Astrocyte (in vitro differentiated cells and primary cell): Measurements from ENCODE around the gene PKP3.

Experiments
- EZH2 ChIP-seq: IDR thresholded peaks from 2 replicates; pipeline ENCODE4 v1.6.1; 2012; ENCODE audit warnings: mild to moderate bottlenecking, low read length, inconsistent platforms; ENCODE audit not compliant: insufficient read depth
- TF ChIP-seq, protein P1 (sequence below): IDR thresholded peaks from 2 replicates; pipeline ENCODE4 v1.5.1; 2011; ENCODE audit warnings: low read depth, mild to moderate bottlenecking, inconsistent platforms, low read length, moderate library complexity; ENCODE audit not compliant: insufficient read depth

DNA sequence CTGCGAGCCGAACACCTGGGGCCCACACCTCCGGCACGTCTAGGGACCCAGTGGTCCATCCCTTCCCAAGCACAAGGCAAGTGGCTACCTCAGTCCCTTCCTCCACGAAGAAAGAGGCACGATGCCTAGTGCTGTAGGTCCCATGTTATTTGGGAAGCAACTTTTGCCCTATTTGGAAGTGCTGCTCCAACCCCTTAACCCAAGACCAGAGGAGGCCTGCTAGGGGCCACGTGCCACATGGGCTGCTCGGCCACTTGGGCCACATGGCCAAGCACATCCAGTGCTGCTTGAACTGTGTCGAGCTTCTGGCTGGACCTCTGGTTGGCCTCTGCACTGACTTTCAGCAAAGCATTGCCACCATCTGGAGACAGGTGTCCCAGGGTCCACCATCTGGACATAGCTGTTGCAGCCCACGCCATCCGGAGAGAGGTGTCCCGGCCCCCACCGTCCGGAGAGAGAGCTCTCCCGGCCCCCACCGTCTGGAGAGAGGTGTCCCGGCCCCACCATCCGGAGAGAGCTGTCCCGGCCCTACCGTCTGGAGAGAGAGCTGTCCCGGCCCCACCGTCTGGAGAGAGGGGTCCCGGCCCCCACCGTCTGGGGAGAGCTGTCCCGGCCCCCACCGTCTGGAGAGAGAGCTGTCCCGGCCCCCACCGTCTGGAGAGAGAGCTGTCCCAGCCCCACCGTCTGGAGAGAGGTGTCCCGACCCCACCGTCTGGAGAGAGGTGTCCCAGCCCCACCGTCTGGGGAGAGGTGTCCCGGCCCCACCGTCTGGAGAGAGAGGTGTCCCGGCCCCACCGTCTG, 31.2 kb upstream of the PKP3 start:
- TF ChIP-seq, protein P1, sequence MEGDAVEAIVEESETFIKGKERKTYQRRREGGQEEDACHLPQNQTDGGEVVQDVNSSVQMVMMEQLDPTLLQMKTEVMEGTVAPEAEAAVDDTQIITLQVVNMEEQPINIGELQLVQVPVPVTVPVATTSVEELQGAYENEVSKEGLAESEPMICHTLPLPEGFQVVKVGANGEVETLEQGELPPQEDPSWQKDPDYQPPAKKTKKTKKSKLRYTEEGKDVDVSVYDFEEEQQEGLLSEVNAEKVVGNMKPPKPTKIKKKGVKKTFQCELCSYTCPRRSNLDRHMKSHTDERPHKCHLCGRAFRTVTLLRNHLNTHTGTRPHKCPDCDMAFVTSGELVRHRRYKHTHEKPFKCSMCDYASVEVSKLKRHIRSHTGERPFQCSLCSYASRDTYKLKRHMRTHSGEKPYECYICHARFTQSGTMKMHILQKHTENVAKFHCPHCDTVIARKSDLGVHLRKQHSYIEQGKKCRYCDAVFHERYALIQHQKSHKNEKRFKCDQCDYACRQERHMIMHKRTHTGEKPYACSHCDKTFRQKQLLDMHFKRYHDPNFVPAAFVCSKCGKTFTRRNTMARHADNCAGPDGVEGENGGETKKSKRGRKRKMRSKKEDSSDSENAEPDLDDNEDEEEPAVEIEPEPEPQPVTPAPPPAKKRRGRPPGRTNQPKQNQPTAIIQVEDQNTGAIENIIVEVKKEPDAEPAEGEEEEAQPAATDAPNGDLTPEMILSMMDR: no peak
- no peak for TF ChIP-seq EZH2
